GM19397 (cell line): ENCODE results near the gene TMPRSS6.

Experiments
- ATAC-seq: cut with Tn5 transposase; IDR thresholded peaks from one replicate; pipeline ENCODE4 v1.9.1; 2021; ENCODE audit warnings: mild to moderate bottlenecking, moderate library complexity; ENCODE audit not compliant: unreplicated experiment

Gene TMPRSS6

DNA sequence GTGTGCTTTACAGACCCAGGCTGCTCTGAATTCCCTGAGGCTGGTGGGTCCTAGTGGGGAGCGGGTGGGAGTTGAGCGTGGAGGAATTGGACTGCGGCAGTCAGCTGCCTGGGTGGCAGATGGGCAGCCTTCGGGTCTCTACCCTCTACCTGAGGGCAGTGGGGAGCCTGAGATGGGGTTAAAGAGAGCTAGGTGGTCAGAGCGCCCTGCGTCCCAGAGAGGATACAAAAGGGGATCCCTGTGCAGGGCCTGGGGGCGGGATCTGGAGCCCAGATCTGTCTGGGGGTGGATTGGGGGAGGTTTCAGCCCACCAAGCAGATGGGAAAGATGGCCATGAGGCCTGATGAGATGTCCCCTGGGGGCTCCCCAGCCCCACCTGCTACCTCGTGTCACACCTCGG, 39.8 kb downstream of the TMPRSS6 start:
- no peak for ATAC-seq

DNA sequence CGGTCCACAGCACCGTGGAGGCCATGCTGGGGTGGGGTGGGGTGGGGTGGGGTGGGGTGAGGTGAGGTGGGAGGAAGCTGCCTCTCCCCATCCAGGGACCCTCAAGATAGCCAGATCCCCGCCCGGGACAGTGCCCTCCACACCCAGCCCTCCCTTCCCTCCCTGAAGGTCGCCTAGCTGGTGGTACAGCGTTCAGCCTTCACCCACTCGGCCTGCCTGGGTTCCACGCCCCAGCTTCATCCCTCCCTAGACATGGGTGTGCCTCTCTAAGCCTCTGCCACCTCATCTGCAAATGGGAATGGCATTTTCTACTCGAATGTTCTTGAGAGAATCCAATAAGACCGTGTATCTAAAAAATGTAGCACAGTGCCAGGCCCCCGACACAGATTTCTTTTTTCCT, 40.2 kb downstream of the TMPRSS6 start:
- no peak for ATAC-seq

DNA sequence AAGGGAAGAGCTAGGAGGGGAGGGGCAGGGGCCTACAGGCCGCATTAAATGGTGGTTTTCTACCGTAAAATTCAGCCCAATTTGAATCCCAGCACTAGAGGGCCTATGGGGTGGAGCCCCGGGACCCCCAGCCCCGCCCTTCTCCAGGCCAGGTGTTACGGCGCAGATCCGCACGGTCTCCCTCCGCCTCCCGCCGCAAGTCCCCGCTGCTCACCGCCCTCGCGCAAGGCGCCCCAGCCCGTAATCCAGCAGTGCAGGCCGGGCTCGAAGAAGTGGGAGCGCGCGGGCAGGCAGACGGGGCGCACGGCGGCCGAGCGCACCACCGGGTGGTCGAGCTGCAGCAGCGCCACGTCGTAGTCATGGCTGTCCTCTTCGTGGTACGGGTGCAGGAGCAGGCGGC, 40.7 kb downstream of the TMPRSS6 start:
- ATAC-seq: no peak

DNA sequence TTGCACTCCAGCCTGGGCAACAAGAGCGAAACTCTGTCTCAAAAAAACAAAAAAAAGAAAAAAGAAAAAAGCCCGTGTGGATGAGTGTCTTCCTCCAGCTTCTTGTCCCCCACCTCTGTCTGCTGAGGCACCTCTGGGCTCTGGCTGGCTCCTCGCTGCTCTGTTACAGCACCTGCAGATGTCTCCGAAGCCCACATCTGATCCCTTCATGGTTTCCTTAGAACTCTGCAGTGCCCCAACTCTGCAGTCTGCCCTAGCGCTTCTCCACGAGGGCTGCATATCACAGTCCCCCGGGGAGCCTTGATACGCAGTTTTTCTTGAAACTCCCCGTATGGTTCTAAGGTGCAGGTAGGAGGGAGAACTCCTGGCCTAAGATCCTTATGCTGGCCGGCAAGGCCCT, 42.1 kb downstream of the TMPRSS6 start:
- ATAC-seq: no peak

DNA sequence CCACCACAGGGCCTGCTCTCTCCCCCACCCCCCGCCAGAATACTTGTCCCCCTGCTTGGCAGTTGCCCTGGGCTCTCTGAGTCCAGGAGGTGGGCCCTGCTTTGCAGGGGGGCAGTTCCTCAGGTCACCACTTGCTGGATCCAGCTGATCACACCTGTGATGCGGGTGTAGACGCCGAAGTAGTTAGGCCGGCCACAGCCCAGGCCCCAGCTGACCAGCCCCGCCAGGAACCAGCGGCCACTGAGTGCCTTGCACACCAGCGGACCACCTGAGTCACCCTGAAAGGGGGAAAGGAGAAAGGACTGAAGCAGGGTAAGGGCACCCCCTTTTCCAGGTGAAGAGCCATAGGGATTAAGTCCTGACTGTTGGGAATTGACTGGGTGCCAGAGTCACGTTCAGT, 43.6 kb downstream of the TMPRSS6 start:
- ATAC-seq: no peak

DNA sequence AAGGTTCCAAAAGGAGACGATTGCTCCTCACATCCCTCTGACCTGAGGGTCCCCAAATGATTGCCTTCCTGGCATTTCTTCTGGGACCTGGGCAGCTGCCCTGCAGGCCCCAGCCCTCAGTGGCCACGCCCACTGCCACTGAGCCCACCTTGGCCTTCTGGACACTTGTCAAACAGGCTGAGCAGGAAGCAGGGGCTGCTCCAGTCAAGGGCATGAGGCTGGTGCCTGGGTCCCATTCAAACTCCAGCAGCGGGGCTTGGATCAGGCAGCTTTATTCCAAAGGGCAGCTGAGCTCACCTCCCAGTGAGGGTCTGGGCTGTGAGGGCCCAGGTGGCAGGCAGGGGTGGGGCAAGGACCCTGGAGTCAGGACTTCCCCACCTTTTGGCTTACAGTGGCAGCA, 44.3 kb downstream of the TMPRSS6 start:
- ATAC-seq: no peak

DNA sequence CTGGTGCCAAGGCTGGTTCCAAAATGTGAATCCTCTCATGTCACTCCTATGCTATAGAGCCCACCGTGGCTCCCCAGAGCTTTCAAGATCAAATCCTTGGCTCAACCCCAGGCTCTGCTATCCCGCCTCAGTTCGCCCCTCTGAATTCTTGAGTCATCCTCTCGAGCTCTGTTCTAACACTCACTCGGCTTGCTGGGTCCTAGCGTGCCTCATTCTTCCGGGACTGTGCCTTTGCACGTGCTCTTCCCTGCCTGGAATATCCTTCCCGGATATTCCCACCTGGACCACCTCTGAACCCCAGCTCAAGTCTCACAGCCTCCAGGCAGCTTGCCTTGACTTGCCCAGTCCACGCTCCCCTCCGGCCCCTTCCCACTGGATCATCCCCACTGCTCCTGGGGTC, 45.0 kb downstream of the TMPRSS6 start:
- no peak for ATAC-seq

DNA sequence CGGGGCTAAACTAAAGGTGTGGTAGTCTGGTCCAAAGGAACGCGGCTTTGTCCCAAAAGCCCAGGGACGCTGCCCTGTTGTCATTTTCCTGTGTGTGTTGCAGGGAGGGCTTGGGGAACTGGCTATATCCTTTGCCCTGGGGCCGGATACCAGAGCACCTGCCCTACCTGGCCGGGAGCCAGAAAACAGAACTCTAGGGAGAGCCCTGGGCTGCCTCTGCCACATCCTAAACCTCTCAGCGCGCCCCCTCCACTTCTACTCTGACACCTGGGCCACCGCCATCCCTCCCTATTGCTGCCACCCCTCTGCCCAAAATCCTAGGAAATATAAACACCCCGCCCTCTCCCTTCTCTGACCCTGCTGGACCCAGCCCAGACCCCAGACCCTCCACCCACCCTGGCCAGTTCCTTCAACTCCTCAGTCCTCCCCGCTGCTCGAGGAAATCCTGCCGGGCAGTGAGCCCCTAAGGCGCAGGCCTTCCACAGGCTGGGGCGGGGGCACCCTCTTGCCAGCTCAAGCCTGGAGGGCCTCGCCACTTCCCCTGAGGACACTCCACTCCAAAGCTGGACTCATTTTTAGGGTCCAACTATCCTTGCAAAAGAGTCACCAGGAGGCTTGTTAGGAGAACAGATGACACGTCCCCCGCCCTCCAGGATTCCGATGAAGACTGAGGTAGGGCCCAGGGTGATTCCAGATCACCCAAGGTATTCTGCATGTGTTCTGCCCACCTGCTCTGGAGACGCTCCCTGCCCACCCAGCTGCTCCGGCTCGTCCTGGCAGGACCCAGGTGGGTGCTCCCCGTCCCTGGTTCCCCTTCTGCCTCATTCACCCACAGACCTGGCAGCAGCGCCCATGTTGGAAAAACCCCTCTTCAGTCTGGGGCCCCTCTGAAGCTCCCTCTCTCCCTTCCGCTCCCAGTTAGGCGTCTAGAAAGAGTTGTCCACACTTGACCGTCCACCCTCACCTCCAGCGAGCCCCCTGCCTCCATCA, 45.8 kb downstream of the TMPRSS6 start:
- ATAC-seq: no peak

DNA sequence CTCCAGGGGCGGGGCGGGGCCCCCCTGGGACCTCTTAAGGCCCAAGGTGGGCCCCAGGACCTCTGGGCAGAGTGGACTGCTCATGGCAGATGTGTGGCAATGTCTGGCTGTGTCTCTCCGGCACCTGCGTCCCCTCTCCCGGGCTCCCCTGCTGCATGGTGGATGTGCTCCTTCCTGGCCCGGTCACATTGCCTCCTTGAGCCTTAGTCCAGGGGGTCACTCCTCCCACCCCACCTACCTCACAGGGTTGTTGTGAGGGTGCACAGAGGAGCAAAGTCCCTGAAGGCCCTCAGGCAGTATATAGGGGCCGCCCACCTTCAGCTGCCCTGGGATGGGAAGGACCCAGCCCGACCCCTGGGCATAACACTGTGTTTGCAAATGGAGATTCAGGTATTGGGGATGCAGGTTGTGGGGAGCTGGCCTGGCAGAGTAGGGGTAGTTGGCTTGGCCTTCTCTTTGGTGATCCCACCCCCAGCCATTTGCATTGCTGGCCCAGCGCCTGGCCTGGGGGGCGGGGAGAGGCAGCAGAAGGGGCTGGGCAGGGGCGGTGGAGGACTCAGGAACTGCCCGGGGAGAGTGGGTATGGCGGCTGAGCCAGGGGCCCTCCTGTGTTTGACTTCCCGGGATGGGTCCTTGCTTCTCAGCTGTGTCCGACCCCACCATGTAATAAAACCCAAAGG, 46.7 kb downstream of the TMPRSS6 start:
- no peak for ATAC-seq

DNA sequence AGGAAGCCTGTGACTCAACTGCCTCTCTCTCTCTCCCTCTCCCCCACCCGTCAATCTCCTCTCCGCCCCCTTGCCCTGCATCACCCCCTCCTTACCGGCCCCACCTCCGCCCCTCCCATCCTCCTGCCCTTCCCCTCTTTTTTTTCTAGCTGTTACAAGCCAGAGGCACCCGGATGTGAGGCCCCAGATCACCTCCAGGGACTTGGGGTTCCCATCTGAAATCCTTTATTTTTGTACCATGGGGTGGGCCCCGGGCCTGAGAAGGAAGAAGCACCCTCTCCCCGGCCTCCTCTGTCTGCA, 47.2 kb downstream of the TMPRSS6 start:
- ATAC-seq: no peak

DNA sequence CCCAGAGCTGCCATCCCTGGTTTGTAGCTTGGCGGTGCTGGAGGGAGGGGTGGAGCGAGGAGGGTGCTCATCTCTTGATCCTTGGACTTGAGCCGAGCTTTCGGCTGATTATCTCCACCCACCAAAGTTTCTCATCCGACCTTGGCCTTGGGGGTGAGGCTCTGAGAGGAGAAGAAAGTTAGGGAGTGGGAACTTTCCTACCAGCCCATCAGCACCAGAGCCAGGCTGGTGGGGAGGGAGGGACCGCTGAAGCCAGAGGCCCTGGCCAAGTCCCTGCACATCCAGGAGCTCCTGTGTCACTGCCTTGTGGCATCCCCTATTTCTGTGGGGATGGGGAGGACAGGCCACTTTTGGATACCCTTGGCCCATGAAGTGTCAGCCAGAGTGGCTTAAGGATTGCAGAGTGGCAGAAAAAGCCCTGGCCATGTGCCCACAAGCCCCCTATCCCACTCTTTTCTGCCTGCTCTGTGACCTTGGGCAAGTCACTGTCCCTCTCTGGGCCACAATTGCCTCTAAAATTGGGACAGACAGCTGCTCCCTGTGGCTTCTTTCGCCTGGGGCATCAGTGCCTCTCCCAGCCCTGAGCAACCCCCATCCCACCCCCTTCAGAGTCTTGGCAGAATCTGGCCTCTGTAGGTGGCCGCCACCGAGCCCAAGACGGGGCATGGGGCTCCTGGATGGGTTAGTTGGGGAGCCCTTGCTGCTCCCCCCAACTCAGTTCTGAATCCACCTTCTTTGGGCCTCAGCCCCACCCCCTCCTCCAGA, 47.7 kb downstream of the TMPRSS6 start:
- ATAC-seq: no peak

DNA sequence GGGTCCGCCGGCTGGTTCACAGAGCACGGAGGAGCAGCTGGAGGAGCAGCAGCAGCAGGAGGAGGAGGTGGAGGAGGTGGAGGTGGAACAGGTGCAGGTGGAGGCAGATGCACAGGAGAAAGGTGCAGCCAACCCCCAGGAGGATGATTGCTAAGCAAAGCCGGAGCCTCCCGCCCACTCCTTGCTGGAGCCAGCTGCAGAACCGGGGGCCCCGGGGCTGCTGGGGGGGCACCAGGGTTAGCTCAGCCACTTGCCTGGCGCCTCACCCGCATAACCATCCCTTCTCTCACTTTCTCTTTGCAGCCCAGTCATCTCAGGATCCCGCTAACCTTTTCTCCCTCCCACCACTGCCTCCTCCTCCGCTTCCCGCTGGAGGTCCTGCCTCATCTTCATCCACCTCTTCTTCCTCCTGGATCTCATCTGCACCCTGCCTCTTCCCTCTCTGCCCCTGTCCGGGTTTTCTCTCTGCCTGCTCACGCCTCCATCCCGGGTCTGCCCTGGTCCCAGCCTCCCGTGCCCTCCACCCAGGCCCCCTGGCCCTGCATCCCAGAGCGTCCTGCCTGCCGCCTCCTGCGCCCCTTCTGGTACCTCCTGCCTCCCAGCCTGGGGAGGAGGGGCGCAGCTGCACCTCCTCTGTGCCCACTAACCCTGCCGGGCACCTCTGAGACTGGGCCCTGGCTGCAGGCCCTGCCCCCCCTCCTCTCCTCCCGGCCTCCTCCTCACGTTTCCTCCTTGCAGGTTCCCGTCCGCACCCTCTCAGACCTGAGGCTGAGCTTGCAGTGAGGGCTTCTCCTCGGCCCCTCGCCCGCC, 48.5 kb downstream of the TMPRSS6 start:
- ATAC-seq: no peak

DNA sequence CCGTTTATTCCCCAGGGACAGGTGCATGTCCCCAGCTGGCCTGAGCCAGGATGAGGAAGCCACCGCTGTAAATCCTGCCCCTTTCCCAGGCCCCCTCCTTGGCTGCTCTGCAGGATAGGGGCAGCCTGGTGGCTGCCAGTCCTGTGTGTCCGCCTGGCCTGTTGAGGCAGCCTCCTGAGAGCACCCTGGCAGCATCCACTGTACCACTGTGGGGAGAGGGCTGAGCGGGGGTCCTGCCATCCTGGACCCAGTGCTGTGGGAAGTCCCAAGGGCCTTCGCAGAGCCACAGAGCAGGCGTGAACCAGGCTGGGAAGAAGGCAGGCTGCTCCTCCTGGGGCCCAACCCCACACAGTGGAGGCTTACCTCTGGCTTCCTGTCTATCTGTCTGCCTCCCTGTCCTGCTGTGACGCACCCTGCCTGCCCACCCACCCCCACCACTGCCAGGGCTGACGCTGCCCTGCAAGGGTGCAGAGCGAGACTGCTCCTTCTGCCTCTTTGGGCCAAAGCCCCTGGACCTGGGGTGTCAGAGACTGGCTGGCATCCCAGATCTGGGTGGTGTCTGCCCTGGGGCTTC, 49.5 kb downstream of the TMPRSS6 start:
- no peak for ATAC-seq

DNA sequence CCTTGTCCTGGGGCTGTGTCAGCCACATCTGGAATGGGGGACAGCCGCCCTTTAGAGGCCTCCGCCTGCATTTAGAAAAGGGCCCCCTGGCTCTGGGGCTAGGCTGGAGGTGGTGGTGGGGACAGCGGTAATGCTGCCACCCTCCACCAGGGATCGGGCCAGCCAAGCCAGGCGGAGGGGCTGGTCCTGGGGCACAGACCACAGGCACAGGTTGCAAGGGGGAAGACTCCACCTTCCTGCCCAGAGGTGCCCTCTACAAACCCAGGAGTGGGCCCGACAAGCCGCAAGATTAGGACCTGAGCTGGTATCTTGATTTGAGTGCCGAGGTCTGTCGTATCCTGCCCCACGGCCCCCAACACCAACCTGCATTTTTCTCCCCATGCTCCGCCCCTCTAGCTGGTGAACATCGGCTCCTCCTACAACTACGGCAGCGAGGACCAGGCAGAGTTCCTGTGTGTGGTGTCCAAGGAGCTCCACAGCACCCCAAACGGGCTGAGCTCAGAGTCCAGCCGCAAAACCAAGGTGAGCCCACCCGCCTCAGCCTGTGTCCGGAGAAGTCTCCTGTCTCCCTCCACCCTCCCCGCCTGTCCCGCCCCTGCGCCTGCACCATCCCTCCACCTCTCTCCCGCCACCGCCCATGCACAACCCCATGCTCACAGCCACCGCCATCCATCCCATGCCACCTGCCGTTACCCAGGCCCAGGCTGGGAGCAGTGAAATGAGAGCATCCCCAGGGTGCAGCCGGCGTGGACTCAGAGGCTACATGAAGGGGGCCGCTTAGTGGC, 50.4 kb downstream of the TMPRSS6 start:
- ATAC-seq: no peak

DNA sequence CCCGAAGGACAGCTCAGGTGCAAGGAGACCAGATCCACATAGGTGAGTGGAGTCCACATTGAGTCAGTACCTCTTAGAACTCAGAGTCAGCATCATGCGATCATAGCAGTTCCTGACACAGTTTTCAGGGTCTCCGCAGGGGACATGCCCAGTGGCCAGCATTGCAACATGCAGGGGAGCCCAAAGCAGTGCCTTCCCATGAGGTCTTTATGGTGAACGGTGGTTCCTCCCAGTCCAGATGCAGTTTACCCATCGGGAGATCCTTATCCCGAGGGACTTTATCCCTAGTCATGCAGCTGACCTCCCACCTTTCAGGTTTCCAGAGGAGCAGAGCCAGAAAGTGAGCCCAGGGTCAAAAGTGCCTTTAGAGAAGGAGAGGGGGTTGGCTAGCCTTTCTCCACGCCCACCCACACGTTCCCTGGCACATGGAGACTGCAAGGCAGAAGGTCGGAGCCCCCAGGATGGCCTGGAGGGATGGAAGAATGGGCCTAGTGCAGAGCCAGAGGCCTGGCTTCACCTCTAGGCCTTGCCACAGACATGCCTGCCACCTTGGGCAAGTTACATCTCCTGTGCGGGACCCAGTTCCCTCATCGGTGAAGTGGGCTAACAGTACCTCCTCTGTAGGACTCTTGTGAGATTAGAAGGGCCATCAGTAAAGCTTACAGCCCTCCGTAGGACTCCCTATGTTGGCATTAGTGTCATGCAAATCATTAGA, 51.6 kb downstream of the TMPRSS6 start:
- ATAC-seq: no peak

DNA sequence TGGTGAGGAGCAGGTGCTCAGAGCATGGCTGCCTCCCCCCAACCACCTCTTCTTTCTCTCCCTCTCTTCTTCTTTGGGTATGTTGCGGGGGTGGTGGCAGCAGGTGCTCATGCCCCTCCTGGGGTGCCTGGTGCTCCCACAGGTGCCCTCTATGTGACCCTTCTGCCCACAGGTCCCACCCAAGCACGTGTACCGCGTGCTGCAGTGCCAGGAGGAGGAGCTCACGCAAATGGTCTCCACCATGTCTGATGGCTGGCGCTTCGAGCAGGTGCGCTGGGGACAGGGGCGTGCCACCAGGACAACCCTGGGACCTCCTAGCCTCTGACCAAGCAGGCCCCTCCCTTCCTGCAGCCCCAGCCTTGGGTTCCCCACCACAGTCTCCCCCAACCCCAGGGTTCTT, 52.3 kb downstream of the TMPRSS6 start:
- no peak for ATAC-seq

DNA sequence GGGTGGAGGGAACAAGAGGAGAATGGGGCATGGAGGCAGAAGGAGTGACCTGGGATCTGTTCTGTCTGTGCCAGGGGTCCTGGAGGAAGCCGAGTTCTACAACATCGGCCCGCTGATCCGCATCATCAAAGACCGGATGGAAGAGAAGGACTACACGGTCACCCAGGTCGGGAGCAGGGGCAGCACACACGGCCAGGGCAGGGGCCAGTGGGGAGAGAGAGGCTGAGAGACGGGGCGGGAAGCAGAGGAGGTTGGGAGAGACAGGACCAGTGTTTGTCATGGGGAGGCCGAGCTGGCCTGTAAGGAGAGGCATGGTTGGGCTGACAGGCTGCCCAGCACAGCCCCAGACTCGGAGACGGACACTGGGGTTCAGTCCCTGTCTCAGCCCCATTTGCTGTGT, 53.3 kb downstream of the TMPRSS6 start:
- no peak for ATAC-seq

DNA sequence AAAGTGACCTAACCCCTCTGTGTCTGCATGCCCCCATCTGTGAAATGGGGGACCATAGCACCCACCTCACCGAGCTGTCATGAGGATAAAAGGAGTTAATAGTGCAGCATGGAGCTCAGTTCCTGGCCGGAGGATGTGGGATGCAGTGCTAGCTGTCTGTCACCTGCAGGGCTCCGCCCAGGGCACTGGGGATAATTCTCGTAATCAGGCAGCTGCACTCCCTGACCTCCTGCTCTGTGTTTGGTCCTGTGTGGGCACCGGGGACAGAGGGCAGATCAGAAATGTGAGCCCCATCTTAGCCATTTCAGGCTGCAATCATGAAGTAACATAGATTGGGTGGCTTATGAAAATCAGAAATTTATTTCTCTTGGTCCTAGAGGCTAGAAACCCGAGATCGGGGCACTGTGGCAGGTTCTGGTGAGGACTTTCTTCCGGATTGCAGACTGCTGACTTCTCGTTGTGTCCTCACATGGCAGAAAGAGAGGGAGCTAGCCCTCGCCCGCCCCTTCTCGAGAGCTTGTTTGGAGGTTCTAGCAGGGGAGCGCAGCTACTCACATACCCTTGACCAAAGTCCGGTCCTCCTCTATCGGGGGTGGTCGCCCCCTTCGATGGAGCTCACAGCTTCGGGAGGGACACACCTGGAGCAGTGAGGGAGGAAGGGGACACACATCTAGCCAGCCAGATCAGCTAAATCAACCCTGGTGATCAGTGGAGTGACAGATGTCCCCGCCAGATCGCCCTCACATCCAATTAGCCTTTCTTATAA, 54.7 kb downstream of the TMPRSS6 start:
- ATAC-seq: no peak

DNA sequence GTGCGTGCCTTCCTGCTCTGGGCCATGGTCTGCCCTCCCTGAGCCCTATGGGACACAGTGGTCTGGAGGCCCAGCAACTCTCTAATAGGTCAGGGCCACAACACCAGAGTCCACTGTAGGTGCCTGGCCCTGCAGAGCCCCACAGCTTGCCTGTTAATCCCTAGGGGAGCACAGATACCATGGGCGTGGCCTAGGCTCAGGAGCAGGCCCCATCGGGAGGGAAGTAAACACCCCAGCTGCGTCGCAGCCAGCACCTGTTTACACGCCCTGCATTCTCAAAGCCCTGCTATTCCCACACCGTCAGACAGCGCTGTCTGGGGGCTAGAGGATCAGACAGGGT, 55.5 kb downstream of the TMPRSS6 start:
- ATAC-seq: no peak
